Nephron progenitor cell (in vitro differentiated cells): Measurements from ENCODE around the gene SRRT.
A peak's percentile ranks its signal among the peaks of the same experiment; 100 is the strongest.
"Not testable (repeated sequence)": the region's sequence is repeated elsewhere in the genome, so short reads cannot be mapped to it uniquely, and the experiment has no call there.

Experiments
- DNase-seq: peaks from one replicate; pipeline ENCODE4 v3.0.0; 2021
- H3K27ac Mint-ChIP-seq: 2 replicates; pipeline ENCODE4 v1.8.0; 2021; ENCODE audit warnings: mild to moderate bottlenecking, moderate library complexity, mixed read lengths
- H3K27me3 Mint-ChIP-seq: 2 replicates; pipeline ENCODE4 v1.8.0; 2021; ENCODE audit warnings: mild to moderate bottlenecking, low read depth, mixed read lengths; ENCODE audit not compliant: poor library complexity
- H3K36me3 Mint-ChIP-seq: 2 replicates; pipeline ENCODE4 v1.8.0; 2021; ENCODE audit warnings: low read depth, mixed read lengths
- H3K4me1 Mint-ChIP-seq: 2 replicates; pipeline ENCODE4 v1.8.0; 2021; ENCODE audit warnings: mixed read lengths
- H3K4me3 Mint-ChIP-seq: 2 replicates; pipeline ENCODE4 v1.8.0; 2021; ENCODE audit warnings: mild to moderate bottlenecking, moderate library complexity, mixed read lengths
- H3K9me3 Mint-ChIP-seq: 2 replicates; pipeline ENCODE4 v1.8.0; 2021; ENCODE audit warnings: mild to moderate bottlenecking, moderate library complexity, mixed read lengths
- TF ChIP-seq, protein P1 (sequence below): fragments of 200-600 bp; sonication (generic); IDR thresholded peaks from 2 replicates; pipeline ENCODE4 v1.5.0; 2021; ENCODE audit warnings: antibody characterized with exemption

The SRRT gene

DNA sequence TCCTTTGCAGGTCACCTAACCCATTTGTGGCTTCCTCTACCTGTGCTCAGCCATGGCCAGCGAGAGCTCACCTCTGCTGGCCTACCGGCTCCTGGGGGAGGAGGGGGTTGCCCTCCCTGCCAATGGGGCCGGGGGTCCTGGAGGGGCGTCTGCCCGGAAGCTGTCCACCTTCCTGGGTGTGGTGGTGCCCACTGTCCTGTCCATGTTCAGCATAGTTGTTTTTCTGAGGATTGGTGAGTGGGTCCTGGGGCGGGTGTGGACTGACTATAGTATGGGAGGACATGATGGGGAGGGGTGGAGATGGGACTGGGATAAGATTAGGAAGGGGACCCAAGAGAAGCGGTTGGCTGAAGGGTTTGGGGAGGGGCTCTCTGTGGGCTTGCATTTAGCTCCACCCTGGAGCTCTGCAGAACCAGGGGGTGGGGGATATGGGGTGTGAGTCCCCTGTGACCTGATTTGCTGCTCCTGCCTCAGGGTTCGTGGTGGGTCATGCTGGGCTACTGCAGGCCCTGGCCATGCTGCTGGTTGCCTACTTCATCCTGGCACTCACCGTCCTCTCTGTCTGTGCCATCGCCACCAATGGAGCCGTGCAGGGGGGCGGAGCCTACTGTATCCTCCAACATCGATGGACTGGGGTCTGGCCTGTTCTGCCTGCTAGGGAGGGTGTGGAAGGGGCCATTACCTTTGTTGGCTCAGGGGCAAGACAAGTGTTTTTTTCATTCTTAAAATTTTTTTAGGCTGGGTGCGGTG lies 20.6 kb upstream of the SRRT start:
- Mint-ChIP-seq H3K27ac (no peak overlapping the region), H3K4me3 (no peak overlapping the region)
- TF ChIP-seq, protein P1, sequence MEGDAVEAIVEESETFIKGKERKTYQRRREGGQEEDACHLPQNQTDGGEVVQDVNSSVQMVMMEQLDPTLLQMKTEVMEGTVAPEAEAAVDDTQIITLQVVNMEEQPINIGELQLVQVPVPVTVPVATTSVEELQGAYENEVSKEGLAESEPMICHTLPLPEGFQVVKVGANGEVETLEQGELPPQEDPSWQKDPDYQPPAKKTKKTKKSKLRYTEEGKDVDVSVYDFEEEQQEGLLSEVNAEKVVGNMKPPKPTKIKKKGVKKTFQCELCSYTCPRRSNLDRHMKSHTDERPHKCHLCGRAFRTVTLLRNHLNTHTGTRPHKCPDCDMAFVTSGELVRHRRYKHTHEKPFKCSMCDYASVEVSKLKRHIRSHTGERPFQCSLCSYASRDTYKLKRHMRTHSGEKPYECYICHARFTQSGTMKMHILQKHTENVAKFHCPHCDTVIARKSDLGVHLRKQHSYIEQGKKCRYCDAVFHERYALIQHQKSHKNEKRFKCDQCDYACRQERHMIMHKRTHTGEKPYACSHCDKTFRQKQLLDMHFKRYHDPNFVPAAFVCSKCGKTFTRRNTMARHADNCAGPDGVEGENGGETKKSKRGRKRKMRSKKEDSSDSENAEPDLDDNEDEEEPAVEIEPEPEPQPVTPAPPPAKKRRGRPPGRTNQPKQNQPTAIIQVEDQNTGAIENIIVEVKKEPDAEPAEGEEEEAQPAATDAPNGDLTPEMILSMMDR = no peak

DNA sequence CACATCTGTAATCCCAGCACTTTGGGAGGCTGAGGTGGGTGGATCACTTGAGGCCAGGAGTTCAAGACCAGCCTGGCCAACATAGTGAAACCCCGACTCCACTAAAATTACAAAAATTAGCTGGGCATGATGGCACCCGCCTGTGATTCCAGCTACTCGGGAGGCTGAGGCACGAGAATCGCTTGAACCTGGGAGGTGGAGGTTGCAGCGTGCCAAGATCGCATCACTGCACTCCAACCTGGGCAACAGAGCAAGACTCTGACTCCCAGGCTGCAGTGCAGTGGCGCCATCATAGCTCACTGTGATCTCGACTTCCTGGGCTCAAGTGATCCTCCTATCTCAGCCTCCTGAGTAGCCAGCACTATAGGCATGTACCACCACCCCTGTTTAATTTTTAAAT lies 20.0 kb upstream of the SRRT start:
- not testable (repeated sequence) for H3K27ac Mint-ChIP-seq, DNase-seq, H3K4me3 Mint-ChIP-seq, H3K9me3 Mint-ChIP-seq, H3K27me3 Mint-ChIP-seq, H3K36me3 Mint-ChIP-seq
- peaks cover 15% of the 10 kb centered on the region for H3K4me1 Mint-ChIP-seq

More for the DNA sequence above, 20.6 kb upstream of the SRRT start:
- no peaks in the 10 kb centered on the region for H3K36me3 Mint-ChIP-seq
- no peak for DNase-seq
- H3K27me3 Mint-ChIP-seq = peaks cover 8% of the 10 kb centered on the region
- H3K9me3 Mint-ChIP-seq = no peaks in the 10 kb centered on the region
- peaks cover 11% of the 10 kb centered on the region for H3K4me1 Mint-ChIP-seq

DNA sequence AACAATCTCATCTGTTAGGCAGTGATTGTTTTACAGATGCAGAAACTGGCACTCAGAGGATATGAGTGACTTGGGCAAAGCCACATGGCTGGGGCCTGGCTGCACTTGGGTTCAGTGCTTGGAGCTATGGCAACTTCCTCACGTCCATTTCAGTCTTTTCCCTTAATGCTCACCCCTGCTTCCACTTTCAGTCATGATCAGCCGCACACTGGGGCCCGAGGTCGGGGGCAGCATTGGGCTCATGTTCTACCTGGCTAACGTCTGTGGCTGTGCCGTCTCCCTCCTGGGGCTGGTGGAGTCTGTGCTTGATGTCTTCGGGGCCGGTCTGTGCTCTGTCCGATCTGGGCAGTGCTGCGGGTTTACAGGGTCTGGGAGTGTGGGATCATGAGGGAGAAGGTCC lies 19.4 kb upstream of the SRRT start:
- H3K36me3 Mint-ChIP-seq = no peaks in the 10 kb centered on the region
- H3K9me3 Mint-ChIP-seq = no peaks in the 10 kb centered on the region
- no peak overlapping the region for H3K27ac Mint-ChIP-seq
- TF ChIP-seq, protein P1 = no peak
- H3K4me1 Mint-ChIP-seq = peaks cover 18% of the 10 kb centered on the region
- H3K27me3 Mint-ChIP-seq = peaks cover 4% of the 10 kb centered on the region
- H3K4me3 Mint-ChIP-seq = no peak overlapping the region
- DNase-seq = no peak

DNA sequence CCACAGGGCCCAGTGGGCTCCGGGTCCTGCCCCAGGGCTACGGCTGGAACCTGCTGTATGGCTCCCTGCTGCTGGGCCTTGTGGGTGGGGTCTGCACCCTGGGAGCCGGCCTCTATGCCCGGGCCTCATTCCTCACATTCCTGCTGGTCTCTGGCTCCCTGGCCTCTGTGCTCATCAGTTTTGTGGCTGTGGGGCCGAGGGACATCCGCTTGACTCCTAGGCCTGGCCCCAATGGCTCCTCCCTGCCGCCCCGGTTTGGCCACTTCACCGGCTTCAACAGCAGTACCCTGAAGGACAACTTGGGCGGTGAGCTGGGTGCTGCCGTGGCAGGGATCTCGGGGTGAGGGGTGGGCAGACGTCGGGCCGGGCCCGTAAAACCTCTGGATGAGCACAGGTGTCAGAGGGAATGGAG lies 18.0 kb upstream of the SRRT start:
- no peak overlapping the region for H3K27ac Mint-ChIP-seq
- H3K4me1 Mint-ChIP-seq = peaks cover 15% of the 10 kb centered on the region
- no peak overlapping the region for H3K4me3 Mint-ChIP-seq

DNA sequence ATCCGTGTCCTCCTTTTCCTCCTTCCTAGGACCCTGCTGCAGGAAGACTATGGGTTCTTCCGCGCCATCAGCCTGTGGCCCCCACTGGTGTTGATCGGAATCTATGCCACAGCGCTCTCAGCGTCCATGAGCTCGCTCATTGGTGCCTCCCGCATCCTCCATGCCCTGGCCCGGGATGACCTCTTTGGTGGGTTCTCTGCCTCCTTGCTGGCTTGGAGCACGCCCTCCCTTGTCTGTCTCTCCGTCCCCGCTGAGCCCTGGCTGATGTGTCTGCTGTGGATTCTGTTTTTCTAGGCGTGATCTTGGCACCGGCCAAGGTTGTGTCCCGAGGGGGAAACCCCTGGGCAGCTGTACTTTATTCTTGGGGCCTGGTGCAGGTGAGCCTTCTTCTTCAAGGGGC lies 15.0 kb upstream of the SRRT start:
- Mint-ChIP-seq H3K9me3 (no peaks in the 10 kb centered on the region), H3K27ac (no peak overlapping the region), H3K27me3 (no peaks in the 10 kb centered on the region), H3K36me3 (peaks cover 10% of the 10 kb centered on the region), H3K4me1 (peaks cover 6% of the 10 kb centered on the region), H3K4me3 (no peak overlapping the region)
- TF ChIP-seq, protein P1 = no peak
- DNase-seq = no peak

More for the DNA sequence above, 18.0 kb upstream of the SRRT start:
- TF ChIP-seq, protein P1 = no peak
- DNase-seq = peak; percentile 16
- Mint-ChIP-seq H3K36me3 (no peaks in the 10 kb centered on the region), H3K27me3 (peaks cover 4% of the 10 kb centered on the region), H3K9me3 (no peaks in the 10 kb centered on the region)

DNA sequence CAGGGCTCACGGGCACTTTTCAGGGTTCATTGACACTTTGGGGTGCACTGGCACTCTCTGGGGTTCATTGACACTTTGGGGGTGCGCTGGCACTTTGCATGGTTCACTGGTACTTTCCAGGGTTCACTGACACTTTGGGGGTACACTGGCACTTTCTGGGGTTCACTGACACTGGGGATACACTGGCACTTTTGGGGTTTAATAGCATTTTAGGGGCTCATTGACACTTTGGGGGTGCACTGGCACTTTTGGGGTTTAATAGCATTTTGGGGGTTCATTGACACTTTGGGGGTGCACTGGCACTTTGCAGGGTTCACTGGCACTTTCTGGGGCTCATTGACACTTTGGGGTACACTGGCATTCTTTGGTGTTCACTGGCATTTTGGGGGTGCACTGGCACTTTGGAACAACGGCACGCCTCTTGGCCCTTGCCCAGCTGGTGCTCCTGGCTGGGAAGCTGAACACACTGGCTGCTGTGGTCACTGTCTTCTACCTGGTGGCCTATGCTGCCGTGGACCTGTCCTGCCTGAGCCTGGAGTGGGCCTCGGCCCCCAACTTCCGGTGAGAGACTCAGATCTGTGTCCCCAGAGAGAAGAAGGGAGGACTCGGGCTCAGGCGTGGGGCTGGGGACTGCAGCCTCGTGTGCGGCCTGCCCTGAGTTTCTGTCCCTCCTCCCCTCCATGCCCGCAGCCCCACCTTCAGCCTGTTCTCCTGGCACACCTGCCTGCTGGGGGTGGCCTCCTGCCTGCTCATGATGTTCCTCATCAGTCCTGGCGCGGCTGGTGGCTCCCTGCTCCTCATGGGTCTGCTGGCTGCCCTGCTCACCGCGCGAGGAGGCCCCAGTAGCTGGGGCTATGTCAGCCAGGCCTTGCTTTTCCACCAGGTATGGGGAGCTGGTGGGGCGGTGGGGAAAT lies 13.9 kb upstream of the SRRT start:
- H3K4me1 Mint-ChIP-seq = peaks cover 10% of the 10 kb centered on the region
- H3K27me3 Mint-ChIP-seq = no peaks in the 10 kb centered on the region
- H3K36me3 Mint-ChIP-seq = peaks cover 10% of the 10 kb centered on the region
- H3K9me3 Mint-ChIP-seq = no peaks in the 10 kb centered on the region
- TF ChIP-seq, protein P1 = no peak
- no peak overlapping the region for H3K4me3 Mint-ChIP-seq
- DNase-seq = no peak
- H3K27ac Mint-ChIP-seq = no peak overlapping the region
